ENCODE measurements around the gene PARP3.
"Not testable (repeated sequence)": the region's sequence is repeated elsewhere in the genome, so short reads cannot be mapped to it uniquely, and the experiment has no call there.

The PARP3 gene

DNA sequence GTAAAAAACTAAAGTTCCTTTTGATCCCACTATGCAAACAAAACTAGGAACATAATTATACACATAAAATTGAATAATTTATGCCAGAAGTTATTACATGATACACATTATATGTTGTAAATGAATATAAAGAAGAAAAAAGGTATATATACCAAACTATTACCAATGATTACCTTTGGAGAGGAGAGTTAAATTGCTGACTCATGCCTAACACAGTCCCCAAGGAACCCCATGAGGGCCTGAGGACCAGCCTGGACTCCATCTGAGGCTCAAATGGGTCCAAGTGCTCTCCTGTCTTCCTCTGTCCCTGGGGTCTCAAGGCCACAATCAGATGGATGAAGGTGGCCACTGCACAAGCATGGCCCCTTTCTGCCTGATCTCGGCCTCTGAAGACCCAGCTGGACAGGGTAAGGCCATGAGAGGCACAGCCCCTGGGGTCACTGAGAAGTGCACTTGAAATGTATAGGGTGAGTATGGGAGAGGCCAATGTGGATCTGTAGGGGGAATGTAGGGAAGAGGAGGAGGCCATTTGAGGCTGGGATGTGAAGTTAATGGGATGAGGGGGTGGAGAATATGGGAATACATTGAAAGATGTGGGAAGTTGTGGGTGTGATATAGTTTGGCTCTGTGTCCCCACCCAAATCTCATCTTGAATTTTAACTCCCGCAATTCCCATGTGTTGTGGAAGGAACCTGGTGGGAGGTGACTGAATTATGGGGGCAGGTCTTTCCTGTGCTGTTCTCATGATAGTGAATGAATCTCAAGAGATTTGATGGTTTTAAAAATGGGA lies 37.9 kb upstream of the PARP3 start:
- H3K4me3 ChIP-seq (ENCODE audit: low read depth, low read length), result no peak overlapping the region
- TF ChIP-seq, protein P1, sequence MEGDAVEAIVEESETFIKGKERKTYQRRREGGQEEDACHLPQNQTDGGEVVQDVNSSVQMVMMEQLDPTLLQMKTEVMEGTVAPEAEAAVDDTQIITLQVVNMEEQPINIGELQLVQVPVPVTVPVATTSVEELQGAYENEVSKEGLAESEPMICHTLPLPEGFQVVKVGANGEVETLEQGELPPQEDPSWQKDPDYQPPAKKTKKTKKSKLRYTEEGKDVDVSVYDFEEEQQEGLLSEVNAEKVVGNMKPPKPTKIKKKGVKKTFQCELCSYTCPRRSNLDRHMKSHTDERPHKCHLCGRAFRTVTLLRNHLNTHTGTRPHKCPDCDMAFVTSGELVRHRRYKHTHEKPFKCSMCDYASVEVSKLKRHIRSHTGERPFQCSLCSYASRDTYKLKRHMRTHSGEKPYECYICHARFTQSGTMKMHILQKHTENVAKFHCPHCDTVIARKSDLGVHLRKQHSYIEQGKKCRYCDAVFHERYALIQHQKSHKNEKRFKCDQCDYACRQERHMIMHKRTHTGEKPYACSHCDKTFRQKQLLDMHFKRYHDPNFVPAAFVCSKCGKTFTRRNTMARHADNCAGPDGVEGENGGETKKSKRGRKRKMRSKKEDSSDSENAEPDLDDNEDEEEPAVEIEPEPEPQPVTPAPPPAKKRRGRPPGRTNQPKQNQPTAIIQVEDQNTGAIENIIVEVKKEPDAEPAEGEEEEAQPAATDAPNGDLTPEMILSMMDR (IDR thresholded peaks at IDR 0.05; ENCODE audit: low read depth, low read length), result no peak

DNA sequence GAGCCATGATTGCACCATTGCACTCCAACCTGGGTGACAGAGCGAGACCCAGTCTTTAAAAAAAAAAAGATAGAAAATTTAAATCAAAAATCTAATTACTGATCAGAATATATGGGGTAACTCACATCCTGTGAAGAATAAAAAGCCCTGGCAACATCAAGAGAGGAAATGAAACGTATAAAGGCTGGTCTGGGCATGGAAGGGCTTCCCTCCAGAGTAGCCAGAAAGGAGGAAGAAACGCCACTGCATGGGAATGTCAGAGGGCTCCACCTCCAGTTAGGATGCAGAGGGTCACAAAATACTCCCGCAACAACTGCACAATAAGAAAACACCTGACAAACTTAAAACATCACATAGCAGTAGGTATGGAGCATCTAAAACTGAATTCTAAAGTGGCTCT lies 34.1 kb upstream of the PARP3 start:
- TF ChIP-seq, protein P1 (IDR thresholded peaks at IDR 0.05; ENCODE audit: low read depth, low read length), result no peak

DNA sequence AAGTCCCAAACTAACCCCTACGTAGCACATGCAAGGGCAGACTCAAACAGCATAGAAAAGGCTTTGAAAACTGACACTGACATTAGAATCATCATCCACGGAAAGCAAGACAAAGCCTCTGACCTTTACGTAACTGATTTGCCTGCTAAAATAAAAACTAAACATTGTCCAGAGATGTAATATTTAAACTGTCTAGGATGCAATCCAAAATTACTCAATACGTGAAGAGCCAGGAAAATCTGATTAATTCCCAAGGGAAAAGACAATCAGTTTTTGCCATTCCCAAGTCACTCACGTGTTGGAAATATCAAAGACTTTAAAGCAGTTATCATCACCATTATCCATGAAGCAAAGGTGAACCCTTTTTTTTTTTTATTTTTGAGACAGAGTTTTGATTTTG lies 25.7 kb upstream of the PARP3 start:
- no peak overlapping the region for H3K4me3 ChIP-seq (ENCODE audit: low read depth, low read length)
- TF ChIP-seq, protein P1 (IDR thresholded peaks at IDR 0.05; ENCODE audit: low read depth, low read length), result no peak

More for the DNA sequence above, 34.1 kb upstream of the PARP3 start:
- H3K4me3 ChIP-seq (ENCODE audit: low read depth, low read length), result no peak overlapping the region

DNA sequence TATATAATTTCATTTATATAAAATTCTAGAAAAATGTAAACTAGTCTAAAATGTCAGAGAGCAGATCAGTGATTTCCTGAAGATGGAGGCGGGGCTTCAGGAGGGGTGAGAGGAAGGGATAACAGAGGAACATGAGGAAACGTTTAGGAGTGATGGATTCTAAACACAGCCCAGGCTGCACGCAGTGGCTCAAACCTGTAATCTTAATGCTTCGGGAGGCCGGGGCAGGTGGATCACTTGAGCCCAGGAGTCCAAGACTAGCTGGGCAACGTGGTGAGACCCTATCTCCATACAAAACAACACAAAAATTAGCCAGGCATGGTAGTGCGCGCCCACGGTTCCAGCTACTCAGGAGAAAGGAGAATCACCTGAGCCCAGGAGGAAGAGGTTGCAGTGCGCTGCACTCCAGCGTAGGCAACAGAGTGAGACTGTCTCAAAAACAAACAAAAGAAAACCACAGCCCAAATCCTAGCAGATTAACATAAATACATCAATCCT lies 21.0 kb upstream of the PARP3 start:
- H3K4me3 ChIP-seq (ENCODE audit: low read depth, low read length), result no peak overlapping the region
- TF ChIP-seq, protein P1 (IDR thresholded peaks at IDR 0.05; ENCODE audit: low read depth, low read length), result no peak

DNA sequence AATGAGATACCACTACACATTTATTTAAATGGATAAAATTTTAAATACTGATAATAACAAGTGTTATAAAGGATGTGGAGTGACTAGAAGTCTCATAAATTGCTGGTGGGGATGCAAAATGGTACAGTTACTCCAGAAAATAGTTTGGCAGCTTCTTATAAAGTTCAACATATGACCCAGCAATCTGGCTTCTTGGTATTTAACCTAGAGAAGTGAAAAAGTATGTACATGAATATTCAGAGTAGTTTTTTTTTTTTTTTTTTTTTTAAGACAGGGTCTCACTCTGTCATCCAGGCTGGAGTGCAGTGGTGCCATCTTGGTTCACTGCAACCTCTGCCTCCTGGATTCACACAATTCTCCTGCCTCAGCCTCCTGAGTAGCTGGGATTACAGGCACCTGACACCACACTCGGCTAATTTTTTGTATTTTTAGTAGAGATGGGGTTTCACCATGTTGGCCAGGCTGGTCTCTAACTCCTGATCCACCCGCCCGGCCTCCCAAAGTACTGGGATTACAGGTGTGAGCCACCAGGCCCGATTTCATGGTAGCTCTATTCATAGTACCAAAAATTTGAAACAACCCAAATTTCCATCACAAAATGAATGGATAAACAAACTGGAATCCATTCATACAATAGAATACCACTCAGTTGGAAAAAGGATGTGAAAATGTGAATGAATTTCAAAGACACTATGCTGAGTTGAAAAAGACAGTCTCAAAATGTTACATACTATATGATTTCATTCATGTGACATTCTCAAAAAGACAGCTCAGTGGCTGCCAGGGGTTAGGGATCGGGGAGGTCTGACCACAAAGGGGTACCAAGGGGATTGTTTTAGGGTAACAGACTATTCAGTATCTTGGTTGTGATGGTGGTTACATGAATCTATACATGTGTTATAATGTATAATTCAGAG lies 14.8 kb upstream of the PARP3 start:
- no peak overlapping the region for H3K4me3 ChIP-seq (ENCODE audit: low read depth, low read length)
- TF ChIP-seq, protein P1 (IDR thresholded peaks at IDR 0.05; ENCODE audit: low read depth, low read length), result no peak

DNA sequence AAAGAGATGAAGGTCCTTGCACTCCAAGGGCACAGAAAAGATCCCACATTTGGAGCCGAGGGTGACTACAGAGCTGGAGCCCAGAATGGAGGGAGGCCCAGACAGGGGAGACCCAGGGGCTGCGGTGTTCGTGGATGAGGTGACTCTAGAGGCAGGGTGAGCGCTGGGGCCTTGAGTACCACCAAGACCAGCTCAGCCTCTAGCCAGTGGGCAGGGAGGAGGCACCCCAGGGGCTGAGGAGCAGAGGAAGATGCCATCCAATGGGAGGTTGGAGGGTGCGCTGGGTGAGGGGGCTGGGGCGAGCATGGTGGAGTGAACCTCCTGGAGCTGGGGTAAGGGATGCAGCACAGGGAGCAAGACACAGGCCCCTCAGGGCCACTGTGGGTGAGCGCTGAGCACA lies 13.7 kb upstream of the PARP3 start:
- H3K4me3 ChIP-seq (ENCODE audit: low read depth, low read length), result no peak overlapping the region
- TF ChIP-seq, protein P1 (IDR thresholded peaks at IDR 0.05; ENCODE audit: low read depth, low read length), result no peak

DNA sequence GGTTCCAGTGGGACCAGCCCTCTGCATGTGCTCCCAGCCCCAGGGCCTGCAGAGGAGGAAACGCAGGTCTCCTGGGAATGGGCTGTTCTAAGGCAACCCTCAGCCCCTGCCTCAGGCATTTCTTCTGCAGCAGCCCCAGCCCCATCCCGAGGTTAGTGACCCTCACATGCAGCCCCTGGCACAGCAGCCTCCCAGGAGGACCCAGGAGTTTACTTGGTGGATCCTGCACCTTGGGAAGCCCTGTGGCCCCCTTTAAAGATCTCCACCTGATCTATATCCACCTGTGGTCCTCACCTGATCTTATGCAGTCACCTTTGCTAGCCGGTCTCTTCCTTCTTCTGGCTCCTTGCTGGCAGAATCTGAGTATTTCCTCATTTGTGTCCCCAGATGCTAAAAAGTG lies 13.2 kb upstream of the PARP3 start:
- H3K4me3 ChIP-seq (ENCODE audit: low read depth, low read length), result not testable (repeated sequence)

Data from WI38 (cell line).